Endothelial cell of umbilical vein (primary cell): ENCODE data around the gene JUP. TPM values are rescaled to one million over a fixed set of nuclear protein-coding genes. Genes with fewer than 3 reads are reported as not detected.

ENCODE experiments used
- BruUV-seq: library from RNA; stranded (reverse); fragments of 400-500 nt; replicated peaks from 2 replicates; lab custom pipeline; 2021; lab: Mats Ljungman, UMichigan
- CTCF ChIA-PET: fragments of 300-600, 350-600 bp; sonication (Branson Sonifier 250); formaldehyde crosslinking; loops from one replicate; lab custom pipeline; 2021; ENCODE audit warnings: antibody characterized with exemption, inconsistent platforms; lab: Charles Lee
- POLR2A ChIA-PET: fragments of 300-600, 350-600 bp; sonication (Branson Sonifier 250); formaldehyde crosslinking; loops from one replicate; lab custom pipeline; 2021; ENCODE audit warnings: antibody characterized with exemption, inconsistent platforms; lab: Charles Lee
- DNase-seq: peaks from one replicate; pipeline ENCODE4 v3.0.0-alpha.2; 2011; ENCODE audit warnings: low read depth, low spot score
- FAIRE-seq: peaks from 2 replicates; lab custom pipeline; 2011; peaks lifted over from hg19 to GRCh38; lab: Jason Lieb, UNC
- H2AFZ ChIP-seq: 2 replicates; pipeline ENCODE4 v1.6.0; 2012; ENCODE audit warnings: low read depth, low read length, control low read depth, inconsistent platforms
- H3K27ac ChIP-seq: 2 replicates; pipeline ENCODE4 v1.5.1; 2011; ENCODE audit warnings: low read depth, mild to moderate bottlenecking, control low read depth, low read length, moderate library complexity; ENCODE audit not compliant: insufficient read depth
- H3K27me3 ChIP-seq, 2 experiments: 2 replicates each; pipeline versions ENCODE4 v1.6.0 to v1.6.1; 2011; ENCODE audit warnings: low read length in 2 of 2, mixed read lengths in 1 of 2; ENCODE audit not compliant: control insufficient read depth in 2 of 2, insufficient read depth in 2 of 2
- H3K36me3 ChIP-seq, 2 experiments: 2 replicates in 1 of 2; 3 replicates in 1 of 2; pipeline ENCODE4 v1.5.1; 2011; ENCODE audit warnings: low read length in 2 of 2, mild to moderate bottlenecking in 1 of 2, moderate library complexity in 1 of 2; ENCODE audit not compliant: control insufficient read depth in 2 of 2, insufficient read depth in 2 of 2; ENCODE audit errors: extremely low read depth in 1 of 2
- H3K4me1 ChIP-seq: 3 replicates; pipeline ENCODE4 v1.5.1; 2011; ENCODE audit warnings: mild to moderate bottlenecking, low read length; ENCODE audit not compliant: control insufficient read depth, insufficient read depth; ENCODE audit errors: extremely low read depth
- H3K4me2 ChIP-seq: 2 replicates; pipeline ENCODE4 v1.6.1; 2011; ENCODE audit warnings: low read length, control low read depth, mixed read lengths; ENCODE audit not compliant: insufficient read depth
- H3K4me3 ChIP-seq, 3 experiments: fragments of 200-600 bp in 1 of 3; sonication (generic), shearing (Covaris generic) in 1 of 3; replicated peaks in 1 of 3; 2 replicates each; pipeline ENCODE4 v1.5.1; 2011 to 2016; ENCODE audit warnings: control low read depth in 3 of 3, low read length in 3 of 3, mild to moderate bottlenecking in 2 of 3, inconsistent platforms in 1 of 3, low read depth in 1 of 3, moderate library complexity in 1 of 3; ENCODE audit not compliant: insufficient read depth in 1 of 3
- H3K79me2 ChIP-seq: 2 replicates; pipeline ENCODE4 v1.6.0; 2012; ENCODE audit warnings: low read length, inconsistent platforms; ENCODE audit not compliant: control insufficient read depth, insufficient read depth
- H3K9ac ChIP-seq: replicated peaks from 2 replicates; pipeline ENCODE3; 2011; ENCODE audit warnings: low read length, control low read depth; ENCODE audit not compliant: insufficient read depth; ENCODE audit errors: extremely low read depth
- H3K9me1 ChIP-seq: replicated peaks from 3 replicates; pipeline ENCODE4 v1.6.0; 2011; ENCODE audit warnings: mild to moderate bottlenecking, low read length; ENCODE audit not compliant: control insufficient read depth, insufficient read depth; ENCODE audit errors: extremely low read depth
- H3K9me3 ChIP-seq: replicated peaks from 2 replicates; pipeline ENCODE4 v1.5.1; 2012; ENCODE audit warnings: low read length, inconsistent platforms; ENCODE audit not compliant: control insufficient read depth, insufficient read depth
- H4K20me1 ChIP-seq: replicated peaks from 2 replicates; pipeline ENCODE3; 2011; ENCODE audit warnings: mild to moderate bottlenecking, low read length; ENCODE audit not compliant: control insufficient read depth, insufficient read depth; ENCODE audit errors: extremely low read depth
- JUN ChIP-seq: IDR thresholded peaks from 2 replicates; pipeline ENCODE4 v1.6.1; 2011; ENCODE audit warnings: borderline replicate concordance, low read depth; ENCODE audit not compliant: insufficient read length, insufficient read depth
- POLR2A ChIP-seq: IDR thresholded peaks from 2 replicates; pipeline ENCODE4 v1.6.1; 2012; ENCODE audit warnings: low read depth, mild to moderate bottlenecking, control low read depth, low read length
- POLR2AphosphoS5 ChIP-seq: IDR thresholded peaks from 2 replicates; pipeline ENCODE4 v1.6.1; 2012; ENCODE audit warnings: low read depth, mild to moderate bottlenecking, control low read depth, low read length, moderate library complexity; ENCODE audit not compliant: insufficient read depth
- dilution Hi-C: fragments of 300-500 bp; cut with MboI; formaldehyde crosslinking; loops from one replicate; pipeline ENCODE4 v1.15.0; 2019; ENCODE audit warnings: low sequenced_read_pairs; ENCODE audit not compliant: extremely low pct_ligation_motif_present
- intact Hi-C: fragments of 100-400 bp; cut with micrococcal nuclease; formaldehyde crosslinking; loops from one replicate; pipeline ENCODE4 v1.10.0; 2022
- polyA plus RNA-seq, 4 experiments: library from polyadenylated mRNA; depleted of rRNA in 3 of 4; stranded (reverse) in 3 of 4; unstranded in 1 of 4; fragments of >200 nt; gene quantifications; 2 replicates each; pipeline versions ENCODE4 v1.2.1 to v1.2.3, GENCODE V29; 2011 to 2012; ENCODE audit warnings: missing spikeins in 1 of 4
- total RNA-seq: library from RNA; stranded (reverse); gene quantifications from 2 replicates; pipeline ENCODE4 v1.2.3, GENCODE V29; 2021
- TF ChIP-seq, protein P1 (sequence below), 2 donors: IDR thresholded peaks; 1 replicate in 1 of 2; 2 replicates in 1 of 2; pipeline ENCODE4 v1.5.1; 2011; ENCODE audit warnings: low read length in 2 of 2, mild to moderate bottlenecking in 2 of 2, moderate library complexity in 2 of 2, control low read depth in 1 of 2, inconsistent platforms in 1 of 2, low read depth in 1 of 2; ENCODE audit not compliant: insufficient read depth in 1 of 2; ENCODE audit errors: extremely low read depth in 1 of 2

The JUP gene
- total and polyA plus RNA-seq, 2 donors (not counting 3 experiments of a cell fraction or from before 2014, with no cell fraction given) = 98.0 to 171 TPM

- Histone ChIP-seq H3K79me2 (no peaks in the 10 kb centered on the region), H3K4me3 (no peak overlapping the region), H3K4me2 (peak overlapping the region; percentile 37), H3K36me3 (no peaks in the 10 kb centered on the region), H3K9me3 (no peaks in the 10 kb centered on the region), H3K27me3 (no peaks in the 10 kb centered on the region), H4K20me1 (no peaks in the 10 kb centered on the region), H3K9me1 (no peaks in the 10 kb centered on the region), H2AFZ (peak overlapping the region; percentile 13), H3K27ac (no peak overlapping the region), H3K4me1 (peaks cover 8% of the 10 kb centered on the region), H3K9ac (no peak overlapping the region)
- no TSS peak for BruUV-seq
- dilution Hi-C loops (loop anchor here (10.0 kb wide), 1 partner anchor 57 kb away; no protein-coding TSS in a partner anchor), intact Hi-C loops (loop anchor here (1.0 to 2.0 kb wide), 4 partner anchors 15 to 63 kb away; partner anchors contain the start of gene JUP)
- ChIA-PET CTCF (interaction anchor here (0.6 to 9.8 kb wide), 23 partner anchors 9 to 157 kb away, joined by 3 to 98 read pairs (median 4); partner anchors contain the start of genes JUP and P3H4), POLR2A (interaction anchor here (1.0 to 2.1 kb wide), 3 partner anchors 15 to 24 kb away, joined by 3 to 10 read pairs (median 9); partner anchors contain the start of gene JUP)
- DNase-seq (peak; percentile 77), FAIRE-seq (peak; percentile 92)
- TF ChIP-seq JUN (no peak), POLR2A (peak; percentile 65), POLR2AphosphoS5 (peak; percentile 73)
- TF ChIP-seq, protein P1, sequence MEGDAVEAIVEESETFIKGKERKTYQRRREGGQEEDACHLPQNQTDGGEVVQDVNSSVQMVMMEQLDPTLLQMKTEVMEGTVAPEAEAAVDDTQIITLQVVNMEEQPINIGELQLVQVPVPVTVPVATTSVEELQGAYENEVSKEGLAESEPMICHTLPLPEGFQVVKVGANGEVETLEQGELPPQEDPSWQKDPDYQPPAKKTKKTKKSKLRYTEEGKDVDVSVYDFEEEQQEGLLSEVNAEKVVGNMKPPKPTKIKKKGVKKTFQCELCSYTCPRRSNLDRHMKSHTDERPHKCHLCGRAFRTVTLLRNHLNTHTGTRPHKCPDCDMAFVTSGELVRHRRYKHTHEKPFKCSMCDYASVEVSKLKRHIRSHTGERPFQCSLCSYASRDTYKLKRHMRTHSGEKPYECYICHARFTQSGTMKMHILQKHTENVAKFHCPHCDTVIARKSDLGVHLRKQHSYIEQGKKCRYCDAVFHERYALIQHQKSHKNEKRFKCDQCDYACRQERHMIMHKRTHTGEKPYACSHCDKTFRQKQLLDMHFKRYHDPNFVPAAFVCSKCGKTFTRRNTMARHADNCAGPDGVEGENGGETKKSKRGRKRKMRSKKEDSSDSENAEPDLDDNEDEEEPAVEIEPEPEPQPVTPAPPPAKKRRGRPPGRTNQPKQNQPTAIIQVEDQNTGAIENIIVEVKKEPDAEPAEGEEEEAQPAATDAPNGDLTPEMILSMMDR (IDR thresholded peaks at IDR 0.05; ENCODE audit: extremely low read depth in 1 of 2, insufficient read depth in 1 of 2, low read depth in 1 of 2, low read length in 2 of 2) = peak; percentile 84 to 95
Measured at GRCh38 chr17:41801374-41802271, 15.1 kb upstream of the JUP start.
